GM04503 (cell line): ENCODE measurements around the gene PPM1G.
A peak's percentile ranks its signal among the peaks of the same experiment; 100 is the strongest.

Experiments used
- DNase-seq: peaks from one replicate; pipeline ENCODE4 v3.0.0-alpha.2; 2012; ENCODE audit warnings: low read depth

The PPM1G gene

DNA sequence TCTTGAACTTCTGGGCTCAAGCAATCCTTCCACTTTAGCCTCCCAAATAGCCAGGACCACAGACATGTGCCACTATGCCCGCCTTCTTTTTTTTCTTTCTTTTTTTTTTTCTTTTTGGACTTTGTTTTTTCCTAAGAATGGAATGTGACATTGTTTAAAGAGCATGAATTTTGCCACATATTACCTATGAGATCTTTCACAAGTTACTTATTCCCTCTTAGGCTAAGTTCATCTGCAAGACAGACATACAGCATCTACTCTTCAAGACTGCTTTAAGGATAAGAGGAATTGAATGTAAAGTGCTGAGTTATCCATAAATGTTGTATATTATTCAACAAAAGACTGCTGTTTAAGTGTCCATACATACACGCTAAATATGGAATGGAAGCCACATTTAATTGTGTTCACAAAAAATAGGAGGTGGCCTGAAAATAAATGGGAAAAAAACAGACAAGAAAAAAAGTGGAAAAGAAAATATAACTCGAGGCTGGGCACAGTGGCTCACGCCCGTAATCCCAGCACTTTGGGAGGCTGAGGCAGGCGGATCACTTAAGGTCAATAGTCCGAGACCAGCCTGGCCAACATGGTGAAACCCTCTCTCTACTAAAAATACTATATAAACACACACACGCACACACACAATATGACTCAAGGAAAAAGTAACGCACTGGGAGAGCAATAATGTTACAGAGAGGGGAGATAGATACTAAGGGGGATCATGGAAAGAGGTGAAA is 3.2 kb upstream of the PPM1G start:
- no peak for DNase-seq

DNA sequence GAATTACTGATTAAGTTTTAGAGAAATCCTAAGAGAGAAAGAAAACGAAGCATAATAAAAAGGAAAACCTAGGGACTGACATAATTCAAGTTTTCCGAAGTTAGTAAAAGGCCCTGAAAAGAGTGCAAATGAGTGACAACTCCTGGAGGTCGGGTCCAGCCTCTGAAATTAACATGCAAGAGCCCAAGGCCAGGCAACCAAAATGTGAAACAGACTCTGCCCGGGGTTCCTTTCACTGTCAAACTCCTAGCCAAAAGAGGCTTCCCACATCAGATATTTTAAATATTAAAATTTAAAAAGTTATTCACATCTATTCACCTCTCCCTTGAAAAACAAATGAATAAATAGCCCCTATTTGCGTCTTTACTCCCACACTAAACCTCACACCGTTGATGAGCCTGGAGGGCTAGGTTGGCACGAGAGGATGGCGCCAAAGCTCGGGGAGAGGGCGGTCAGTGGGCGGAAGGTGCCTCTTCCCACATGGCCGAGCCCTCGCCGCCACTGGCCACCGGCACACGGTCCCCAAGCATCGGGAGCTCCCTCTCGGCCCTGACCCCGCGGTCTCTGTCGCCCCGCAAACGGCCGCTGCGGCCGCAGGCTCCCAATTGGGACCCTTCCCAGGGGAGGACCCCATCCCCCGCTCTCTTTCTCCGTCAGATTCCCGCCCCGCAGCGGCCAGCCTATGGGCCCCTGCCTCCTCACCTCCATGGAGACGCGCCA is 630 bp downstream of the PPM1G start:
- DNase-seq, result no peak

DNA sequence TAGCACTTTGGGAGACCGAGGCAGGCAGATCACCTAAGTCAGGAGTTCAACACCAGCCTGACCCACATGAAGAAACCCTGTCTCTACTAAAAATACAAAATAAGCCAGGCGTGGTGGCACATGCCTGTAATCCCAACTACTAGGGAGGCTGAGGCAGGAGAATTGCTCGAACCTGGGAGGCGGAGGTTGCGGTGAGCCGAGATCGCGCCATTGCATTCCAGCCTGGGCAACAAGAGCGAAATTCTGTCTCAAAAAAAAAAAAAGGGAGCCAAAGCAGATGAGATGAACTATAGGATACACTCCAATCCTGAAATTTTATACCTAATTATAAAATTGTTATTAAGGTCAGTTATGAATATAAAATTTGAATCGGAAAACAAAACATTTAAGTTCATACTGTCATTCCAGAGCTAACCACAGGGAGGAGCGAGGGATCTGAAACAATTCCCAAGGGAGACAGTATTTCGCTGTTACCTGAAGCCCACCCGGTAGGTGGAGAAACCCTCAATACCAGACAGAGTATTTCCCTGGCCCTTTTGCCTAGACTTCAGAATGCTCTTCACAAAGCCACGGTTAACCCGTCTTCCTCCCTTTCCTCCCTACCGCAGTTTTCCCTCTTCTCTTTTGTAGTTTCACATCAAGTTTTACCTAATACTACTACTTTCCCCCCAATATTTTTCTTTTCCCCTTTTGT is 1.4 kb downstream of the PPM1G start:
- no peak for DNase-seq

DNA sequence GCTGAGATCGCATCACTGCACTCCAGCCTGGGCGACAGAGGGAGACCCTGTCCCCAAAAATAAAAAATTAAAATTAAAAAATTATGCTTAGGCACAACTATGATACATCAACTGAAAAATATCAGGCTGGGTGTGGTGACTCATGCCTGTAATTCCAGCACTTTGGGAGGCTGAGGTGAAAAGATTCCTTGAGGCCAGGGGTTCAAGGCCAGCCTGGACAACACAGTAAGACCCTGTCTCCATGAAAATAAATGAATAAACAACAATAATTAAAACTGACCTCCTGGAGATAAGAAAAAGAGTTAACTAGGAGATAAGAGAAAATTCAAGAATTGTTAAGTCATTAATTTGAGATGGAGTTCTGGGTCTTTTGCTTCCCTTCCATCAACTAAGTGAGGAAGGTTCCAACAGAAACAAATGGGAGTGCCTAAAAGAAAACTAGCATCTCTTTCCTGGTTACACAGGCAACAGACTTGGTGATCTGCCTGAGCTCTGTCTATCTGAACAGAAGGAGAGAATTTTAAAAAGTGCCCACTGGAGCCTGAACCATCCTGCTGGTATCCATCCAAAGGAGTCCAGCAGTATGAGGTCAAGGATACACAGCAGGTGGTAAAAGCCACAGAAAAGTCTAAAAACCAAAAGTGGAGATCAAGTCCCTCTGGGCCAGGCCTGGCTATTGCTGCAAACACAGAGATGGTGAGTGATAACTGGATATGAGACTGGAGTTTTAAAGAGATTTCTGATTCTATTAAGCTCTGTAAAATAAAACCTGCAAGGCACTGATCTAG is 8.8 kb downstream of the PPM1G start:
- no peak for DNase-seq

DNA sequence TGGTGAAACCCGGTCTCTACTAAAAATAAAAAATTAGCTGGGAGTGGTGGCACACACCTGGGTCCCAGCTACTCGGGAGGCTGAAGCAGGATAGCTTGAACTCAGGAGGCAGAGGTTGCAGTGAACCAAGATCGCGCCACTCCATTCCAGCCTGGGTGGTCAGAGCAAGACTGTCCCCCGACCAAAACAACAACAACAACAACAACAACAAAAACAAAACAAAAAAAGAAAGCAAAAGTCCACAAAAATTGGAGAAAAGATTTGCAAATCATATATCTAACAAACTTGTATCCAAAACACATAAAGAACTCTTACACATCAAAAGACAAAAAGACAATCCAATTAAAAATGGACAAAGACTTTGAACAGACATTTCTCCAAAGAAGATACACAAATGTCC is 10.4 kb downstream of the PPM1G start:
- DNase-seq, result no peak

DNA sequence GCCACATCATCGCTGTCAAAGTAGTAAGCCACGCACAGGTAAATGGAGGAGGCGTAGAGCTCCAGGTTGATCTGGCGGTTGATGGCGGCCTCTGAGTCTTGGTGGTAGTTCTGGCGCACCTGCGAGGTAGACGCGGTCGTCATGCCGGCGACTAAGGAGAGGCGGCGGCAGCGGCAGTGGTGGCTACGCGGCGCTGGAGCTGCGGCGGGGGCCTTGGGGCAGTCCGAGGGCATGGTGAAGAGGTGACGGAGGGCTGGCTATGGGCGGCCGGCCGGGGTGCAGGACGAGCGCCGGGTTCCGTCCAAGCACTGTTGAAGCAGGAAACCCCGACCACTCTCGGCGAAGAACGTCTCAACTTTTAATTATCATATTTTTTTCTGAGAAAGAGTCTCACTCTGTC is 16.2 kb downstream of the PPM1G start:
- DNase-seq, result no peak

DNA sequence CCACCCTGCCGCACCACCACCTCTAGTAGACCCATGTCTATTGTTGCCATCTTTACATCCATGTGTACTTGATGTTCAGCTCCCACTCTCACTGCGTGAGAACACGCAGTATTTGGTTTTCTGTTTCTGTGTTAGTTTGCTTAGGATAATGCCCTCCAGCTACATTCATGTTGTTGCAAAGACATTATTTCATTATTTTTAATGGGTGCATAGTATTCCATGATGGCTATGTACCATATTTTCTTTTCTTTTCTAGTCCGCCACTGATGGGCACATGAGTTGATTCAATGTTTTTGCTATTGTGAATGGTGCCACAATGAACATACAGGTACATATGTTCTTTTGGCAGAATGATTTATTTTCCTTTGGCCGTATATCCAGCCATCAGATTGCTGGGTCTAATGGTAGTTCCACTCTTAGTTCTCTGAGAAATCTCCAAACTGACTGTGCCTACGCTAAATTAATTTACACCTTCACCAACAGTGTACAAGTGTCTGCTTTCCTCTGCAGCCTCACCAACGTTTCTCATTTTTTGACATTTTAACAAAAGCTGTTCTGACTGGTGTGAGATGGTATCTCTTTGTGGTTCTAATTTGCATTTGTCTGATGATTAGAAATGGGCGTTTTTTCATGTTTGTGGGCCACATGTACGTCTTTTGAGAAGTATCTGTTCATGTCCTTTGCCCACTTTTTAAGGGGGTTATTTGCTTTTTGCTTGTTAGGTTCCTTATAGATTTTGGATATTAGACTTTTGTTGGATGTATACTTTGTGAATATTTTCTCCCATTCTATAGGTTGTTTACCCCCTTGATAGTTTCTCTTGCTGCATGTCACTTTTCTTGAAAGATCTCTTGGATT is 18.3 kb downstream of the PPM1G start:
- no peak for DNase-seq

DNA sequence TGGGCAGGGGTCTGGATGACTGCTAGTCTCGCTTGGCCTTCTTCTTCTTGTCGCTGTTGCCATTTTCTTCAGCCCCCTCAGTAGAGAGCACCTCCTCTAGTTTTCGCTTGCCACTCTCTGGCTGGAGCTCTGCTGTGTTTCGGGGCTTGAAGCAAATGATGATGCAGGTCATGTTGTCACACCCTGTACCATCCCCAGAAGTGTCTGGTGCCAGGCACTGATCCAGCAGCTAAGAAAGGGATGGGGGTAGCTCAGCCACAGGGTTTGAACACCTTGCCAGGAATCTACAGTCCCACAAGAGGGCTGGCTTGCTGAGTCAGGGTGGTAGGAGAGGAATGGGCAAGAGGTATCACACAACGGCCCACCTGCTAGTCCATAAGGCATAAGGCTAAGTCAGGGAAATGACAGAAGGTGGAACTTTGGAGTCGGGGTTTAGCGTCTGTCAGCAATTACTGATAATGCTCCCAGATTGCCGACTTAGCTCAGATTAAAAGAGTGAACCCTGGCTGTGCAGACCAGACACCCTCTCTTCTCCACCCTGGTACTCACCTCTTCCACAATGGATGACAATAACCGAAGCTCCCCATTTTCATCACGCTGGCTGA is 27.7 kb downstream of the PPM1G start:
- DNase-seq, result no peak

DNA sequence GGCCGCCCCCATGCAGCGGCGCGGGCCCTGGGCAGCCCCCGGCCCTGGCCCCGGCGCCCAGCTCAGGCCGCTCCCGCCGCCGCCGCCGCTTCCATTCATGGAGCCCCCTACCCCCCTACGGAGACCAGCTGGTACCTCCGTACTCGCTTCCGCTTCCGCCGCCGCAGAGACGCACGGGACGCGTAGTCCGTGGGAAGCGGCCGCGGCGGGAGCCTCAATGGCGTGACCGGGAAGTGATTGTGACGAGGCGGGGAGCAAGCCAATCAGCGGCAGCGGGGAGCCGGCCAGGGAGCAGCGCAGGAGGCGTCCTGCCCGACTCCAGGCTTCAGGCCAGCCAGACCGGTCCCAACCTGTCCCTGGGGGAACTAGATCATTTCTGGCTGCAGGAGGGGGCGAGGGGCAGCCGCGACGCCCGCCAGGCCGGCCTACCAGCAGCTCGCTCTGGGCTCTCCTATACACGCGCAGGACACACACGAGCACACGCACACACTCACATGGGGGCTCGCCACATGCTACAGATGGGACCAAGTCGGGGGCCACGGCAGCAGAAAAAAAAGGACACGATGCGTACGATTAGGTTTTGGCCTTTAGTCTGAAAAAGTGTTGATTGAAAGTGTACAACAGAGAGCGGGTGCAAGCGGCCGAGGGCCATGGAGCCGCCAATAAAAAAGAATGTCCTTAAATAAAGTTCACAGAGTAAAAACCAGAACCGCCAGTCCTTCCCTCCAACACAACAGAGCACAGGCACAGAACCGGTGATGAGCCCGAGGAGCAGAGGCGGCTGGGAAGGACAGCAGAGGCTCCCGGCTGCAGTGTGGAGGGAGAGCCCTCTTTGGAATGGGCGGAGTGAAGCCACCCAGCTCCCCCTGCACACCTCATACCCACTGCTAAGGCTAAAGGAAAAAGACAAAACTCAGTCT is 28.5 kb downstream of the PPM1G start, which contains the start of gene ZNF513:
TSS of gene ZNF513 (minus strand) at position 109 of the 920 bp plus-strand sequence. CDS start 208 bp downstream, outside the sequence.
- DNase-seq, result peak; percentile 70

DNA sequence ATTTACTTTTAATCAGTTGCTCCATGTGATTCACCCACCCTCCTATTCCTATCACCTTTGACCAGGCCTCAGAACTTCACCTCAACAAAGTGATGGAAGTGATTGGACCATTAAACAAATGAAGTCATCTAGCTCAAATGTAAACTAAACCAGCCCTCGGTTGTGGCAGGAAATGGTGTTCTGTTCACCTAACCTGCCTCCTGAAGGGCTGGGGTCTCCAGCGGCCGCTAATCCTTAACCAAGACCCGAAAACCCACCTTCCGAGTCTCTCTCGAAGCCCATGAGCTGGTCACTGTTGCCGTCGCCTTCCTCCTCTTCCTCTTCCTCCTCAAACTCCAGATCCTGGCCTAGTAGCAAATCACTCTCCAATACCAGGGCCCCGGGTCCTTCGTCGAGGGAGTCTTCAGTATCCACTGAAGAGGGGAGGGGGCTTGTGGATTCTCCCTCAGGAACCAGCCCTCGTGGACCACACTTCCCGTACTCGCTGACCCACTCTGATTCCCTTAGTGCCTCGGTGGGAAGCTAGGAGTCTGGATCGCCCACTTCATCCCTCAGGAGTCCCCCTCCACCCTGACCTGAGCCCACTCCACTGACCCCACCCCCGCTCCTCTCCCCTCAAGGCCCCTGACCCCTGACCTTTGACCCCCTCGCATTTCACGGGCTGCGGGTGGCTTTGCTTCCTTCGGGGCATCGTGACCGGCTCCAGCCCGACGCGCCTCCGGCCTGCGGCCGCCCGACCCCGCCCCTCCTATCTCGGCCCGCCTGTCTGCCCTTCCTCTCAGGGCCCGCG is 29.4 kb downstream of the PPM1G start:
- no peak for DNase-seq

DNA sequence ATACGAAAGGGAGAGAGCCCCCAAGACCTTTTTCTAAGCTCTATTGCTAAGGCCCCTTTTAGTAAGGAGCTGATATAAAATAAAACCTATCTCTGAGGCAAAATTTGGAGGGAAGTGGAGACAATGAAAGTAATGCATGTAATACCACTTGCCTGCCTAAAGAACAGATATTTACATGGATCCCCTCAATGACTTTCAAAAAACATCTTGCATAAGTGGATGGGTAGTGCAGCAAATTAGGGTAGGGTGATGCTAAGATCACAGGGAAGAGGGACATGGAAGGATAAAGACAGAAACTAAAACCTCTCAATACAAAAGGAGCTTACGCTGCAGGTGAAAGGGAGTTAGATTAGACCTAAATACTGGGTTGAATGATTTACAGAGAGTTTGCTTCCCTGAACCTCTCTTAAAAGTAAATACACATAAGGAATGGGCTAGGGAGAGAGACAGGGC is 30.0 kb downstream of the PPM1G start:
- no peak for DNase-seq

DNA sequence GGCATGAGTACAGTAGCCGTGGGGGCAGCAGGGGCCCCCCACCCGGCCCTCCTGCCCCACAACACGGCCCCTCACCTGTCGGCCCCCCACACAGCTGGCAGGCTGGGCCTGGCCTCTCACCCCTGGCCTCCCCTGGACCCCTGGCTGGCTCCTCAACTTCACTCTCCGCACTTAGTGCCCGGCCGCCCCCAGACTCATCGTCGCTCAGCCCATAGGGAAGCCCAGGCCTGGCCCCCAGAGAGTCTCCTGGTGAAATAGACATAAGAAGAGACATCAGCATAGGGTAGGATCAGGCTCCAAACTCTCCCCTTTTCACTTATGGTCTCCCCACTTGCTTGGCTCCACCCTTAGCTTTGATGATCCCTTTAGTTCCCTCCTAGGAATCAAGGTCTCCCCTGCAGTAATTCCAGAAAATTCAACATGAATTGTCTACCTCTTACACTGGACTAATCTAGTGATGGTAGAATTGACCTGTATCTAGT is 30.5 kb downstream of the PPM1G start:
- DNase-seq, result no peak

DNA sequence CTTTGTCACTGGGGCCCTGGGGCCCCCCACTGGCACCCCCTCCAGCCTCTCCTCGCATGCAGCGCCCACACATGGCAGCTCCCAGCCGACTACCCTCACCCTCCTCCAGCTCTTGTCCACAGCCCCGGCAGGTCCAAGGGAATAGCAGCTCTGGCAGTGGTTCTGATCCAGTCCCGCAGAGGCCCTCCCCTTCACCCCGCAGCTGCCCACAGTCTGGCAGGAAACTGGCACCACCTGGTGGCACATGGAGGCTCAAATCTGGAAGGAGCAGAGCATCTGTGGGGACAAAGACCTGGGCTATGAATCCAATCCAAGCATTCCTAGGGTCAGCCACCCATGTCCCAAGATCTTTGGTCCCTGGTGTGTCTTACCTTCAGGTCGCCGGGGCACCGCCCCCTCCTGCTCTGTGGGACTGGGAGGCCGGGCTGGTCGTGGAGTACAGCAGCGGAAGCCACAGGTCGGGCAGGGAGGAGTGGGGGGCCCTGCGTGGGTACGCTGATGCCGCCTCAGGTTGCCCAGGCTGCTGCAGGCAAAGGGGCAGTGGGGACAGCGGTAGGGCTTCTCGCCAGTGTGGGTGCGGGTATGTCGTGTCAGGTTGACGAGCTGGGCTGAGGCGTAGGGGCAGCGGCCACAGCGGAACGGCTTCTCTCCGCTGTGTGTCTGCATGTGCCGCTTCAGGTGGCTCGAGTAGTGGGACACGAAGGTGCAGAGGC is 31.1 kb downstream of the PPM1G start:
- no peak for DNase-seq

DNA sequence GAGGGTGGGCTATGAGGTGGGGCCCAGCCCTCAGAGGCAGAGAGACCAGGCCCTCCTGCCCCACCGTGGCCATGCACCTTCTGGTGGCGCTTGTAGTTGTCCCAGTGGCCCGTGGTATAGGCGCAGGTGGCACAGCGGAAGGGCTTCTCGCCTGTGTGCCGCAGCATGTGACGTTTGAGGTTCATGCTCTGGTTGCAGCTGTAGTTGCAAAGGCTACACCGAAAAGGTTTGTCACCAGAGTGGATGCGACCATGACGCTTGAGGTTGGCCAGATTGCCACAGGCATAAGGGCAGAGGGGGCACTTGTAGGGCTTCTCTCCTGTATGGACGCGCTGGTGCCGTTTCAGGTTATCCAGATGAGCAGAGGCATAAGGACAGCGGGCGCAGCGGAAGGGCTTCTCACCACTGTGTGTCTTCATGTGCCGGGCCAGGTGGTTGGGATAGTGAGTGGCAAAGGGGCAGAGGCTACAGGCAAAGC is 31.7 kb downstream of the PPM1G start:
- no peak for DNase-seq

DNA sequence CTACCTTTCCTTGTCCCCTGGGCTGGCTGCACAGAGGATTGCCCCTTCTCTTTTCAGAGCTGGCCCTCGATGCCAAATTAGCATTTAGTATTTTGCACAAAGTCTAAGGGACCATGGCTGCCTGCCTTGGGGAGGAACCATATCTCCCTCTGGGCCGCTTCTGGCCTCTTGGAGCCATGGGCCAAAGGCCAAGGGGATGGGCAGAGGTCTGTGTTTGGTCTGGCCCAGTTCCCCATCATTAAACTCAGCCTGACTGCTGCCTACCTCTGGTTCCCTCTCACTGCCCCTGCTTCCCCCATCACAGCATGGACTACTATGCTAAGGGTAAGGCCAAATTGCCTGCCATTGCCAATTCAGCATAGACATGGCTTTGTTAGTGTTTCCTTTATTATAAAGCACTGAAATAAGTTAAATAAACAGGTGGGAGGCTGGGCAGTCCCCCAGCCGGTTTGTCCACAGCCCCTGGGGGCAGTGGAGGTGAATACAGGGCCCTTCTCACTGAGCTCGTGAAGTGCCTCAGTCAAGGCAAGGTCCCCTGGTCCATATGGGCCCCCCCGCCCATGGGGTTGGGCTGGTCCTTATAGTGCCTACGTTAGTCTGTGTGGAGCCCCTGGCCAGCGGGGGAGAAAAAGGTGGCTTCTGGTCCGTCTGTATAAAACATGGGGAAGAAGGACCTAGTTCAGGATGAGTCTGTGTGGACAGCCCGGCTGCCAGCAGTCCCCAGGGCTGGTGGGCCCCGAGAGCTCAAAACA is 32.3 kb downstream of the PPM1G start:
- DNase-seq, result no peak

DNA sequence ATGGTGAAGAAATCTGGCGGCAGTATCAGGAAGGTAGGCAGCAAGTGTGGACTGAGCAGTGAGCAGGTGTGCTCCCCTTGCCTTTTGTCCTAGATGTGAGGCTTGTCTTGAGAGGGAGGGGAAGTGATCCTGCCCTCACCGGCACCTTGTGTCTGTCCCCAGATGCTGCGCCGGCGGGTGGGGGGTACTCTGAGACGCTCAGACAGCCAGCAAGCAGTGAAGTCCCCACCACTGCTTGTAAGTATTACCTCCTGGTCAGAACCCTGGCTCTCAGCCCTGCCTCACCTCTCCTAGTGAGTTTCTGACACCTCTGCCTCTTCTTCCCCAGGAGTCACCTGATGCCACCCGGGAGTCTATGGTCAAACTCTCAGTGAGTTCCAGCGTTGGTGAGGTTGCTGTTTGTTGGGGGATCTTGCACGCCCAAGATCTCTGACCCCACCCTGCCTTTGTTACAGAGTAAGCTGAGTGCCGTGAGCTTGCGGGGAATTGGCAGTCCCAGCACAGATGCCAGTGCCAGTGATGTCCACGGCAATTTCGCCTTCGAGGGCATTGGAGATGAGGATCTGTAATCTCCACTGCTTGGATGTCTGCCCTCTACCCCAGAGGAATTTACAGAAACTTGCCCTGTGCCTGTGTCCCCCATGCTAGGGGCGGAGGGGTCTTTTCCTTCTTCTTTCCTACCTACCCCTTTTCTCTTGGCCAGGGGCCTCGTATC is 33.1 kb downstream of the PPM1G start:
- DNase-seq, result no peak
